Medulla oblongata (tissue), 1 donor: ENCODE data around the gene FLVCR2.
"Not testable (repeated sequence)": the region's sequence is repeated elsewhere in the genome, so short reads cannot be mapped to it uniquely, and the experiment has no call there.

Experiments
- DNase-seq: peaks from one replicate; pipeline ENCODE4 v3.0.0-alpha.2; 2015; ENCODE audit errors: extremely low spot score

FLVCR2 gene

DNA sequence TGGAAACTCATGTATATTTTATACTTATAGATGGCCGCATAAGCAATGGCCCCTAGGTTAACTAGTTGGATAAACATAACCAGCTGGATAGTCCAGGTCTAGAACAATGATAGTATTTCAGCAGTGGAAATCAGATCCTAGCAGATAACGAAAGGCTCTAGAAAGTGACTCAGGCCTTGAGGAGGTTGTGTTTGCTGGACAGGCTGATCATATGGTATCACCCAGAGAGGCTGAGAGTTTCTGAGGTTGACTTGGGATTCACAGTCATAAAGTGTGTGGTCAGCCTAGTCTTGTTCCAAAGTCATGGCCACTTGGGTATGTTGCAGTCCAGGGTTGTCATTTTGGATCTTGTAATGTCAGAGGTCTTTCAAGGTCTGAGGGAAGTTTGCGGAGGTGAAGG lies 16.8 kb downstream of the FLVCR2 start:
- no peak for DNase-seq

DNA sequence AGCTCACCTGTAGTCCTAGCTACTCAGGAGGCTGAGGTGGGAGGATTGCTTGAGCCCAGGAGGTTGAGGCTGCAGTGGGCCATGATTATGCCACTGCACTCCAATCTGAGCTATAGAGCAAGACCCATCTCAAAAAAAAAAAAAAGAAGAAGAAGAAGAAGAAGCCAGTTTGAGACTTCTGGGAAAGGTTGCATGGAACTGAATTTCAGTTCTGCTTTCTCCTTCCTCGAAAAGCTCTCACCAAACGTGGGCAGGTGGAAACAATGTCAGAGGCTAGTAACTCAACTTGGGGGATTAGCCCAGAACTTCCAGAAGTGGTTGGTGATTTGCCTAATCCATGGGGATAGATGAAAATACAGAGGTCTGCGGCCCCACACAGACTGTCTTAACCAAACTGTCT lies 18.7 kb downstream of the FLVCR2 start:
- DNase-seq, result peak; percentile 56

DNA sequence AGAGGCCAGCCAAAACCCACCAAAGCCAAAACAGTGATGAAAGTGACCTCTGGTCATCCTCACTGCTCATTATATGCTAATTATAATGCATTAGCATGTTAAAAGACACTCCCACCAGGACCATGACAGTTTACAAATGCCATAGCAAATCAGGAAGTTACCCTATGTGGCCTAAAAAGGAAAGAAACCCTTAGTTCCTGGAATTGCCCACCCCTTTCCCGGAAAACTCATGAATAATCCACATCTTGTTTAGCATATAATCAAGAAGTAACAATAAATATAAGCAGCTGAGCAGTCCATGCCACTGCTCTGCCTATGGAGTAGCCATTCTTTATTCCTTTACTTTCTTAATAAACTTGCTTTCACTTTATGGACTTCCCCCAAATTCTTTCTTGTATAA lies 21.7 kb downstream of the FLVCR2 start:
- DNase-seq, result not testable (repeated sequence)

DNA sequence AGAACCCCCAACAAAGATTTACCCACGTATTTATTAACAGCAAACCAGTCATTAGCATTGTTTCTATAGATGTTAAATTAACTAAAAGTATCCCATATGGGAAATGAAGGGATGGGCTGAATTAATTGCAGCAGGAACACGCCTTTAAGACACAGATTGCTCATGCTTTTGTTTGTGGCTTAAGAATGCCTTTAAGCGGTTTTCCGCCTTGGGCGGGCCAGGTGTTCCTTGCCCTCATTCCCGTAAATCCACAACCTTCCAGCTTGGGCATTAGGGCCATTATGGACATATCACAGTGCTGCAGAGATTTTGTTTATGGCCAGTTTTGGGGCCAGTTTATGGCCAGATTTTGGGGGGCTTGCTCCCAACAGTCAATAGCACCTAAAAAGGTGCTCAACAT lies 22.6 kb downstream of the FLVCR2 start:
- DNase-seq, result not testable (repeated sequence)

DNA sequence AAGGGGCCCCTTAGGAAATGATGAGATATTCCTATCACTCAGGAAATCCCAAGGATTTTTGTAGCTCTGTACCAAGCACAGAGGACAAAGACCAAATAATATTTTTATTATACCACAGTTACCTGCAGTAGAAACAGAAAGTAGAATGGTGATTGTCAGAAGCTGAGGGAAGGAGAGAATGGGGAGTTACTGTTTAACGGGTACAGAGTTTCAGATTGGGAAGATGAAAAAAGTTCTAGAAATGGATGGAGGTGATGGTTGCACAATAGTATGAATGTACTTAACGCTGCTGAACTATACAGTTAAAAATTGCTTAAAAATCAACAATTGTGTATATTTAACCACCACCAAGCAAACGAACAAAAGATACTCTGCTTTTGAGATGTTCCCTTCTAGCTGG lies 24.1 kb downstream of the FLVCR2 start:
- no peak for DNase-seq

DNA sequence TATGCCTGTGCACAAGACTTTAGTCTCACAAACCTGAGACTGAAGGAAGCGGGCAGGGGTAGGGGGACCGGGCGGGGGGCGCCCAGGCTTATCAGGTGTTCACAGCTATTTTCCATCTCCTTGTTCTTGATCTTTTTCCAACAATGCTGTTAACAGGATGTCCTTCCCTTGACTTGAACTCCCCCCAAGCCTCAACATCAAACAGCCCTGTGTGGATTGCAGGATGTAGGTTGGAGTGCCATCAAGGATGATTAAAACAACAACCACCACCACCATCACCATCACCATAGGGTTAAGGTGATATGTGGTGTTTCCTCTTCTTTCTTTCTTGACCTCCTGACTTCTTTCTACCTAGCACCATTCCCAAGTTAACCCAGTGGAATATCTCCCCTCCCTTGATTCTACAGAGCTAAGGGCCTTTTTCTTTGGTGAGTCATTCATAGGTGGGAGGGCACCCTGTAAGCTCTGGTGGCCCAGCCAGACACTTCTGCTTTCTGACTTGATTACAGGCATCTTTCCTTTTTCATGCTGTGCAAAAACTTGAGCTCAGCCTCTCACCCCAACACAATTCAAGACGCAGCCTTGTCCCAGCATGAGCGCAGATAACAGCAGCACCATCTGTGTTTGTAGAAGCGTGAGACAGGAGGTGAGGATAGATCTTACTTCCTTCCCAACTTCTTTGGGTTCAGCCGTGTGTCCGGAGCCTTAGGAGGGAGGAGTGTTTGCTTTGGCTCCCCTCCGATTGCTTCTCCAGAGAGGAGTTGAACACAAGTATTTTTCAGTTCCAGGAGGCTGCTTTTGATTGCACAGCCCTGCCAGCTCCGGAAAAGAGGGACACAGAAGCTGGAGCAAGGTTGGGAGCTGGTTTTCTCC lies 26.8 kb downstream of the FLVCR2 start:
- DNase-seq, result peak; percentile 21

DNA sequence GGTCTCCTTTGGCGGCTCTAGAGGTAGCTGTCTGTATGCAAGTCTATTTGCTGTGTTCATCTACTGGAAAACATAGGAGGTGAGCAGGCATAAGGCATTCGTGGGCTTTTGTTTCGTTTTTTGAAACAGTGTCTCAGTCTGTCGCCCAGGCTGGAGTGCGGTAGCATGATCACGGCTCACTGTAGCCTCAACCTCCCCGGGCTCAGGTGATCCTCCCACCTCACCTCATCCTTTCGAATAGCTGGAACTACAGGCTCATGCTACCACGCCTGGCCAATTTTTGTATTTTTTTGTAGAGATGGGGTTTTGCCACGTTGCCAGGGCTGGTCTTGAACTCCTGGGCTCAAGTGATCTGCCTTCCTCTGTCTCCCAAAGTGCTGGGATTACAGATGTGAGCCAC lies 27.5 kb downstream of the FLVCR2 start:
- DNase-seq, result no peak

DNA sequence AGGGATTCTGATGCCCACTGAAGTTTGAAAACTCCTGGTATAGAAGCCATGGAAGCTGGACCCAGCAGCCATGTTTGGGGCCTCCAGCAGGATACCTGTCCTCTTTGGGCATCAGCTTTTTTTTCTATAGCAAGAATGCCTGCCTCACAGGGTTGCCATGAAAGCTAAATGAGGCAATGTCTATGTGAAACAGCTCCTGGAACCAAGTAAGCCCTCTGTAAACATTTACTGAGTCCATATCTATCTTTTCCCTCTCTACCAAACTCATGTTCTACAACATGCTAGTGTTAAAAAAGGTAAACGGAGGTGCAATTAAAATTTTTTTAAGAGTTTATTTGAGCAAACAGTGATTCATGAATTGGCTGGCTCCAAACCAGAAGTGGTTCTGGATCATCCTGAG lies 28.6 kb downstream of the FLVCR2 start:
- no peak for DNase-seq

DNA sequence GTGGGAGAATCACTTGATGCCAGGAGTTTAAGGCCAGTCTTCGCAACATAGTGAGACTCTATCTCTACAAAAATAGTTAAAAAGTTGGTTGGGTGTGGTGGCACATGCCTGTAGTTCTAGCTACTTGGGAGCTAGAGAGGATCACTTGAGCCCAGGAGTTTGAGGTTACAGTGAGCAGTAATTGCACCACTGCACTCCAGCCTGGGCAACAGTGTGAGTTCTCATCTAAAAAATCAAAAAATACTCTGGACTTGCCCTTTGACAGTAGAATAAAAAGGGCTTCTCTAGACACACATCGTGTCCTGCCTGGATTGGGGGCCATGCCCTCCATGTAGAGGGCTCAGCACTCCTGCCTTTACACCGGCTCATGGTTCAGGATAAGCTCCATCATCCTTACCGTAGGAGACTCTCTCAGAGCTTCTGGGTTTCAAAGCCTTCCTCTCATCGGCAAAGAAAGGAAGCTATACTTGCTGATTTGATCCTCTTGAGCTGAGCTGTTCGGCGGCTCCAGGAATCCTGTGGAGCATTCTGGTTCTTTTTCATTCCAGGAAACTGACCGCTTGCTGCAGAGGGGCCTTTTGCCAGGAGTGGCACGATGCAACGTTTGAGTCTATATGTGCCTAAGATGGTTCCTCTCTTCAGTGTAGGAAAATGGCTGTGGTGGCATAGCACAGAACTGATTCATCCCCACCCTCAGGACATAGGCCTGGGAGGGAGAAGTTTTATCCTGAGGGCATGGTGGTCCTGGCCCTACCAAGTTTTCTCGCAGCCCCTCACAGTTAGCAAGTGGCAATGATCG lies 29.6 kb downstream of the FLVCR2 start:
- DNase-seq, result no peak

DNA sequence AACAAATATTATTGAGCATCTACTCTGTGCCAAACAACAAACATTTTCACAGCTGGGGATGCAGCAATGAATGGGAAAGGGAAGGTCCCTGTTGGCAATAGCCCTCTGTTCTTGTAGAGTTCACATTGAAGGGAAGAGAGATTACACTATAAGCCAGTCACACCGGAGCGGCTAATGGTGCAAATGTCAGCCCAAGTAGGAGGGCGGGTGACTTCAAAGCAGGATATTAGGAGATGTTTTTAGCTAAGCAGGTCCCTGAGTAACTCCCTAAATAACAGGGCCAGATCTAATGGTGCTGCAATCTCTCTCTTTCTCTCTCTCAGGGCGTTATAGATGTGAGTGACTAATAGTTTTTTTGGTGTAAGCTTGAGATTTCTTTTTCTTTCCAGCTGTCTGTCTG lies 30.7 kb downstream of the FLVCR2 start:
- DNase-seq, result no peak

DNA sequence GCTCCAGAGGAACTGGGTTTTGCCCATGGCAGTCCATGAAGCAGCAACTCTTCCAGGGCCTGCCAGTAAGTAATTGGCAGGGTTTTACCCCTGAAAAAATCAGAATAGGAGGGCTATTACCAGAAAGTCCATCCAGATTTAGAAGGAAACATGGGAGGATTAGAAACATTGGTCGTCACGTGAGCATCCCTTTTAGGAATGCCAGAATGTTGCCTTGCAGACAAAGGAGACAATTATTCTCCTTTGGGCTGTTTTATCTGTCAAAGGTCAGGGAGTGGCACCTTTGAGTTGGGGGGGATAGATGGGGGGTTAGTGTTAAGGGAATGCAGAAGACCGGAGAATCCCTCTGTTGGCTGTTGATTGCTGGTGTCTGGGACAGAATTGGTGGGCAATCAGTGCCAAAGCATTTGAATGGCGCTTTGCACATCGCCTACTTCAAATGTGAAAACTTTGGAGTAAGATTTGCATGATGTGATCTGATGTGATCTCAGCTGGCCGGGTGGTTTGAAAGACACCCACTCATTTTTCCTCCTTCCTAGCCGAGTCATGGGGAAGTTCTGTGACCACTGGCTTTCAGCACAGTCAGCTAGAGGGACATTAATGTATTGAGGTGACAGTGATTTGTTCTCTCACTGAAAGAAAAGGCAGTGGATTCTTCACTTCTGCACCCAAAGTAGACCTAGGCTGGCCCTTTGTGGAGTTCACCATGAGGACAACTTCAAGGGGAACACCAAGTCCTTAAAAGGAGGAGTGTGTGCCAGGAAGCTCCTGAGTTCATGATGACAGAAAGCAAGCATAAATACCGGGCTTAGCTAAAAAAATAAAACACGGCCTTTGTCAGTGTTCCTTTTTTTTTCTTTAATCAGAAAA lies 31.4 kb downstream of the FLVCR2 start:
- peak; percentile 62 for DNase-seq

DNA sequence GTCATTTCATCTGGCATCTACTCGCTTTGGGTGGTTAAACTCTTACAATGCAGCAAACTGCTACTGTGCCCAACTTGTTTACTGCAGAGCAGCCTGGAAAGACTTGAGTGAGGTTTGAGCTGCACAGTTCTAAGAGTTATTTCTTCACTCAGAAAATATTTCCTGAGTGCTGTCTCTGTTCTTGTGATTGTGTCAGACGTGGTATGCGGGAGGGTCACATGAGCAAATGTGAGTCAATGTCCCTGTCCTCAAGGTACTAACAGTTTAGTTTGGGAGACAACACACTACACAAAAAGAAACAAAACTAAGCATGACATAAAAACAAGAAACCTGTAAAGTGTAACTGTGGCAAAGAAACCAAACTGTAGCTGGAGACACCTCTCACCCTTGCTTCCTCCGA lies 32.4 kb downstream of the FLVCR2 start:
- DNase-seq, result no peak

DNA sequence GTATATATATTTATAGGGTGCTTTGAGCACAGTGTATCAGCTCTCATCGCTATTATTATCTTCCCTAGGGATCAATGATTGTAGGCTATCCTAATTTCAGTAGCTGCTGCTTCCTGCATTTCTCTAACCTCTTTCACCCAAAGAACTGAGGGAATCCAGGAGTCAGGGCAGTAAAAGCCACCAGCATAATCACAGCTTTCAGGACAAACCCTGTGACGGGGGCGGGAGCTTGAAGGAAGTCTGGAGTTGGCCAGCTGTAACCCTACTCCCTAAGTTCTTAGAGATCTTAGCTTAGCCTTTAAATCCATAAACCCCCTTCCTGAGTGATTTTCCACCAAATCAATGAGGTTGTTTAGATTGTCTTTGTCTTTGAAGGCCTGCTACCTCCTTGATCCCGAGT lies 33.7 kb downstream of the FLVCR2 start:
- DNase-seq, result no peak

DNA sequence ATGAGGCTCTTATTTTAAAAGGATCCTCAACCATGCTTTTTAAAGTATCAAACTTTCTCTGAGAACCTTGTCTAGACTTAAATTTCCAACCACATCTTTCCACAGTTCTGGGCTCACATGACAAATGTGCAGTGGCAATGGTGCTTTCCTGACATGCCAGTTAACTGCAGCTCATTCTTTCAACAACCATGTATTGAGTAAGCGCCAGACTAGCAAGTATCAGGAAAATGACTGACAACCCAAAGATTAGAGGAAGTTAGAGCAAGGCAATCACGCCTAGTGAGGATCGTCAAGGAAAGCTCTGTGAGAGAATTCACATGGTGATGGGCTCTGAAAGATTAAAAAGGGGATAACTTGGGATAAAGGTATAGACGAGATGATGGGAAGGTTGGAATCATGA lies 35.8 kb downstream of the FLVCR2 start:
- peak; percentile 20 for DNase-seq

DNA sequence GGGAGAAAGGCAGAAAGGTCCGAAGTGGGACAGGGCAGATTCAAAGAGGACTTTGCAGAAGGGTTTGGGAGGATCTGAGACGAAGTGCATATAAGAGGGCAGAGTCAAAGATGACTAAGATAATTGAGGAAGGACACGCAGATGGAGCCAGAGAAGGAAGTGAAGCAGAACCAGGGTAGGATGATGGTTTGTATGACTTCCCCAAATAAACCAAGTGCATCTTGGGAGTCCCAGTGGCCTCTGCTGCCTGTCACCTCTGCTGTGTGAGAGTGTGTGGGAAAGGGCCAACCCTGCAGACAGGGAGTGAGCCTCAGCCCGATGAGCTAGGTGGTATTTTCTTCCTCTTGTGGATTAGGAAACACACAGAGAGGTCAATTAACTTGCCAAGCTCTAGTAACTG lies 36.8 kb downstream of the FLVCR2 start:
- DNase-seq, result peak; percentile 69

DNA sequence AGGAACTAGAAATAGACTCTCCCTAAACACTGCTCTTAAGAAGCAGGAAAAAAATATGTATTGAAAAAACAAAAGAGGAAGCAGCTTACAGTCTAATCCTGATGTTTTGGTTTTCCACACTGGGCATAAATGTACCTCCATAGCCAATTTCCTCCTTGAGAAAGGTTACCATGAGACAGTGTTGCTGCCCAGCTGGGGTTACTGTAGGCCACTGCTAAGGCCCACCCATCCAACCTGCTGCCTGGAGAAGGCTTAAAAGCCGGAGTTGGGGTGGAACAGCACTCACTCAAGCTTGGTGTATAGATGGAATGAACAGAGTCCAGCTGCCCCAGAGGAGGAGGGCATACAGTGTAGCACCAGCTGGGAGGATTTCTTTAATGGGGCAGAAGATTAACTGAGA lies 41.1 kb downstream of the FLVCR2 start:
- DNase-seq, result no peak

DNA sequence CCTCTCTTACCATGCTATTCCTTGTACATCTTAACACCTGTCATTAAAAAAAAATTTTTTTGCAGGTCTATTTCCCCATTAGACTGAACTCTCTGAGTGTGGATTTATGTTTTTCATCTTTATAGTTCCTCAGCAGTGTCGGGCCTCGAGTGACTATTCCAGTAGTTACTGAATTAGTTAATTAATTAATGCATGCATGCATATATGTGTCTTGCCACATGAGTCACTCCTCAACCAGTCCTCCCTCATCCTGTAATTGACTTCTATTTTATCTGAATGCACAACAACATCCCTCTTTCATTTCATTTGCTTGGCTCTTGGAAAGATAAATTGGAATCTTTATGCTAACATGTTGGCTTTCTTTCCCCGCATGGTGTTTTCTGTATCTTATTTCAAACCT lies 46.6 kb downstream of the FLVCR2 start:
- no peak for DNase-seq

DNA sequence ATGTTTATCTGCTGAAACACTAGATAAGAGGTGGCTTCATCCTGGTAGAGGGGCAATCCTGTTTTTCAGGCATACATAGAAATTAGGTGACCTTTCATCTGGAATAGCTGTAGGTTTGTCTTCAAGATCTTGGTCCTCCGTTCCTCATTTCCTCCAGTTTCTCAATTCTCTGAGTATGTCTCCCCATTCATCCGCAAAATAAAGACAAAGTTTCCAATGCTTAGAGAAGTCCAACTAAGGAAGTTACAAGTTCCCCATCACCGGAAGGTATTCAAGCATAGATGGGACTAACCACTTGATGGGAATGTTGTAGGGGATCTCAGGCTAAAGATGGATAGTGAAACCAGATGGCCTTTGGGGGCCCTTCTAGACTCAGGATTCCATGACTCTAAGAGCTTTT lies 48.0 kb downstream of the FLVCR2 start:
- DNase-seq, result no peak

DNA sequence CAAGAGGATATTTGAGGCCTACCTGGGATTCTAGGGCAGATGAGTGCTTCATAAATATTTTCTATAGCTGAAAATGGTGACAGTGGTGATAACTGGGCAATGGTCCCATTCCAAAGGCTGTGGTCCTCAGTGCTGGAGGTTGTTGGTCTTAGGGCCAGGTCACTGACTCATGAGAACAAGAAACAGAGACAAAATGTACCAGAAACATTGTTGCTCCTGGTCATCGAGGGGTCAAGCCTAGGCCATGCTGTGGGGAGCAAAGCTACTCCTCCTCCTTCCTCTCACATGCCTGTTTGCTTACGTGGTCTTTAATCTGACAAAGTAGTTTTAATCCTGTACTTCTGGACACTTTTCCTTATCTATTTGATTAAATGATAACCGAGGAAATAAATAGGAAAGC lies 48.4 kb downstream of the FLVCR2 start:
- no peak for DNase-seq

DNA sequence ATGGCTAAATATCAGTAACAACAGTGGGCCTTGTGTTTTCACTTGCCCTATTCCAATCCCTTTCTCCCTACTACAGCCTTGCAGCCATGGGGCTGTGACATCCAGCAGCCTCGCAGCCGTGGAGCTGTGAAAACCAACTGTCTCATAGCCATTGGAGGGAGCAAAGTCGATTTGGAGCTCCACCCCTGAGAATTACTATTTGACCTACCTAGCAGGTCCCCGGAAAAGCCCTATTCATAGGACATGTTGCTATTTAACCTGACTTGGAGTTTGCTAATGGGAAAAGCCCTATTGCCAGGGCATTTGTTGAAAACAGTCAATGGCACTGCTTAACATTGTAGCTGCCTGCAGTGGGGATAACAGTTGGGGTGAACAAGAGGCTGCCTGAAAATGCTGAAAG lies 49.0 kb downstream of the FLVCR2 start:
- DNase-seq, result no peak

DNA sequence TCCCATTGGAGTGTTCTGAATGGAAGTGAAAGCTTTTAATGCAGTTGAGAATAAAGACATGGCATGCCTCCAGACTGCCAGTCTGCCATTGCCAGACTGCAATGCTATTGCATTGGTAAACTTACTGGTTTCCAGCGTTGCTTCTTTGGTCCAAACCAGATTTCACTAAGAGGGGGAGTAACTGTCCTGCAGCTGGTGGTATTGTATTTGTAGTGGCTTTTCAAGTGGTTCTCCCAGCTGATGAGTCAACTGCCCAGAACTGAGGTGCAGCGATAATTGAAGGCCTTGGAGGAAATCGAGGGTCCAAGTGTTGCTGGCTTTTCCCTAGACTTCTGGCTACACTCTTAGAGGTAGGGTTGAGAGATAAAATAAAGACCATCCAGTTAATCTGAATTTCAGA lies 50.4 kb downstream of the FLVCR2 start:
- no peak for DNase-seq
